IPS DF 6.9 (cell line): ENCODE data around the gene TMEM40.

Experiments
- DNase-seq: peaks from one replicate; pipeline ENCODE4 v3.0.0-alpha.2; 2013; ENCODE audit warnings: low read depth, low spot score
- H3K27ac ChIP-seq: one replicate; pipeline ENCODE4 v1.5.1; 2013; ENCODE audit warnings: low read length, control low read depth
- H3K27me3 ChIP-seq: 2 replicates; pipeline ENCODE4 v1.6.1; 2013; ENCODE audit warnings: mild to moderate bottlenecking, low read length; ENCODE audit not compliant: control insufficient read depth, insufficient read depth
- H3K36me3 ChIP-seq: 2 replicates; pipeline ENCODE4 v1.6.1; 2013; ENCODE audit warnings: low read length; ENCODE audit not compliant: control insufficient read depth, insufficient read depth
- H3K4me1 ChIP-seq: 2 replicates; pipeline ENCODE4 v1.6.1; 2013; ENCODE audit warnings: low read length; ENCODE audit not compliant: control insufficient read depth, insufficient read depth
- H3K4me3 ChIP-seq: 2 replicates; pipeline ENCODE4 v1.5.1; 2013; ENCODE audit warnings: mild to moderate bottlenecking, low read length
- H3K9me3 ChIP-seq: 2 replicates; pipeline ENCODE4 v1.6.1; 2013; ENCODE audit warnings: low read length, inconsistent platforms; ENCODE audit not compliant: control insufficient read depth, insufficient read depth
- WGBS: extraction: QIAGEN DNeasy Blood & Tissue Kit; methylation state at CpG from one replicate; pipeline ENCODE4 v1.1.7; 2013; ENCODE audit warnings: mixed read lengths, missing lambda C conversion rate; ENCODE audit not compliant: insufficient read length, insufficient coverage; 5-methylcytosine and 5-hydroxymethylcytosine counted together

TMEM40 gene

GRCh38 chr3:12750658-12751071 lies 8.4 kb downstream of the TMEM40 start:
- Histone ChIP-seq H3K4me3 (no peak overlapping the region), H3K9me3 (no peaks in the 10 kb centered on the region), H3K27ac (no peak overlapping the region), H3K36me3 (no peaks in the 10 kb centered on the region), H3K27me3 (no peaks in the 10 kb centered on the region), H3K4me1 (no peaks in the 10 kb centered on the region)
- WGBS, result no CpG with 5 or more reads among the region's 4 CpGs
- DNase-seq, result no peak

- H3K27me3 ChIP-seq, result no peaks in the 10 kb centered on the region
- no peaks in the 10 kb centered on the region for H3K4me1 ChIP-seq
- no peak for DNase-seq
- no peak overlapping the region for H3K4me3 ChIP-seq
- H3K36me3 ChIP-seq, result no peaks in the 10 kb centered on the region
- no CpG with 5 or more reads among the region's 3 CpGs for WGBS
- H3K9me3 ChIP-seq, result no peaks in the 10 kb centered on the region
- H3K27ac ChIP-seq, result no peak overlapping the region
Observed at GRCh38 chr3:12750223-12750622, 8.8 kb downstream of the TMEM40 start.

GRCh38 chr3:12748477-12748876 lies 10.6 kb downstream of the TMEM40 start:
- Histone ChIP-seq H3K27ac (no peak overlapping the region), H3K4me3 (no peak overlapping the region), H3K27me3 (no peaks in the 10 kb centered on the region), H3K36me3 (no peaks in the 10 kb centered on the region), H3K9me3 (no peaks in the 10 kb centered on the region), H3K4me1 (no peaks in the 10 kb centered on the region)
- DNase-seq, result no peak
- WGBS, result no CpG with 5 or more reads among the region's 5 CpGs

GRCh38 chr3:12746419-12746818 lies 12.6 kb downstream of the TMEM40 start:
- WGBS, result no CpG with 5 or more reads among the region's 10 CpGs
- no peak for DNase-seq
- H3K27me3 ChIP-seq, result no peaks in the 10 kb centered on the region
- no peaks in the 10 kb centered on the region for H3K4me1 ChIP-seq
- no peaks in the 10 kb centered on the region for H3K36me3 ChIP-seq
- no peak overlapping the region for H3K4me3 ChIP-seq
- no peak overlapping the region for H3K27ac ChIP-seq
- no peaks in the 10 kb centered on the region for H3K9me3 ChIP-seq

- Histone ChIP-seq H3K4me1 (no peaks in the 10 kb centered on the region), H3K4me3 (no peak overlapping the region), H3K9me3 (no peaks in the 10 kb centered on the region), H3K36me3 (no peaks in the 10 kb centered on the region), H3K27me3 (no peaks in the 10 kb centered on the region), H3K27ac (no peak overlapping the region)
- no CpG with 5 or more reads among the region's 1 CpG for WGBS
- DNase-seq, result no peak
Observed at GRCh38 chr3:12744326-12744725, 14.7 kb downstream of the TMEM40 start.

GRCh38 chr3:12743583-12743982 lies 15.5 kb downstream of the TMEM40 start:
- no peak overlapping the region for H3K4me3 ChIP-seq
- H3K4me1 ChIP-seq, result no peaks in the 10 kb centered on the region
- no peak overlapping the region for H3K27ac ChIP-seq
- no peak for DNase-seq
- H3K36me3 ChIP-seq, result no peaks in the 10 kb centered on the region
- no peaks in the 10 kb centered on the region for H3K27me3 ChIP-seq
- no CpG with 5 or more reads among the region's 11 CpGs for WGBS
- H3K9me3 ChIP-seq, result no peaks in the 10 kb centered on the region

GRCh38 chr3:12742330-12743107 lies 16.5 kb downstream of the TMEM40 start:
- H3K27me3 ChIP-seq, result no peaks in the 10 kb centered on the region
- H3K4me1 ChIP-seq, result no peaks in the 10 kb centered on the region
- no peaks in the 10 kb centered on the region for H3K9me3 ChIP-seq
- no peak overlapping the region for H3K4me3 ChIP-seq
- H3K27ac ChIP-seq, result no peak overlapping the region
- no peak for DNase-seq
- WGBS, result no CpG with 5 or more reads among the region's 5 CpGs
- no peaks in the 10 kb centered on the region for H3K36me3 ChIP-seq

GRCh38 chr3:12741209-12741608 lies 17.9 kb downstream of the TMEM40 start:
- Histone ChIP-seq H3K27me3 (no peaks in the 10 kb centered on the region), H3K27ac (no peak overlapping the region), H3K4me1 (no peaks in the 10 kb centered on the region), H3K36me3 (no peaks in the 10 kb centered on the region), H3K9me3 (no peaks in the 10 kb centered on the region), H3K4me3 (no peak overlapping the region)
- DNase-seq, result no peak
- WGBS, result no CpG with 5 or more reads among the region's 2 CpGs

- WGBS, result no CpG with 5 or more reads among the region's 6 CpGs
- Histone ChIP-seq H3K36me3 (no peaks in the 10 kb centered on the region), H3K9me3 (no peaks in the 10 kb centered on the region), H3K27ac (no peak overlapping the region), H3K4me1 (no peaks in the 10 kb centered on the region), H3K4me3 (no peak overlapping the region), H3K27me3 (no peaks in the 10 kb centered on the region)
- no peak for DNase-seq
Observed at GRCh38 chr3:12737833-12738232, 21.2 kb downstream of the TMEM40 start.

GRCh38 chr3:12737319-12737718 lies 21.7 kb downstream of the TMEM40 start:
- DNase-seq, result no peak
- Histone ChIP-seq H3K4me1 (no peaks in the 10 kb centered on the region), H3K27me3 (no peaks in the 10 kb centered on the region), H3K9me3 (no peaks in the 10 kb centered on the region), H3K4me3 (no peak overlapping the region), H3K36me3 (no peaks in the 10 kb centered on the region), H3K27ac (no peak overlapping the region)
- WGBS, result no CpG with 5 or more reads among the region's 2 CpGs

GRCh38 chr3:12734960-12735359 lies 24.1 kb downstream of the TMEM40 start:
- WGBS, result no CpG with 5 or more reads among the region's 4 CpGs
- Histone ChIP-seq H3K27me3 (no peaks in the 10 kb centered on the region), H3K36me3 (no peaks in the 10 kb centered on the region), H3K4me3 (no peak overlapping the region), H3K27ac (no peak overlapping the region), H3K9me3 (no peaks in the 10 kb centered on the region), H3K4me1 (no peaks in the 10 kb centered on the region)
- DNase-seq, result no peak
